ENCODE data around the gene SIX3. TPM values are rescaled to one million over a fixed set of nuclear protein-coding genes. Genes with fewer than 3 reads are reported as not detected.

The SIX3 gene
- total and polyA plus RNA-seq, 7 donors, result not detected

- Histone ChIP-seq H3K36me3 (no peaks in the 10 kb centered on the region), H3K9me3 (no peaks in the 10 kb centered on the region), H3K4me3 (no peak overlapping the region), H3K27ac (no peak overlapping the region), H3K4me1 (no peaks in the 10 kb centered on the region), H3K27me3 (peaks cover 0 to 45% (median 9%) of the 10 kb centered on the region in 3 donors)
- intact Hi-C loops (cut with DNase I), result no loop called here
- no peak for TF ChIP-seq CTCF (IDR thresholded peaks at IDR 0.05)
- no peak for TF ChIP-seq EP300 (IDR thresholded peaks at IDR 0.05)
- no peak for TF ChIP-seq POLR2A (IDR thresholded peaks at IDR 0.05)
- no peak for TF ChIP-seq POLR2AphosphoS5 (IDR thresholded peaks at IDR 0.05)
- DNase-seq, result peak; percentile 8
- WGBS, 2 donors, result 86 to 90% methylated on average over 5 of the region's 5 CpGs
These were observed 26.4 kb downstream of the SIX3 start for GRCh38 chr2:44967727-44968432.

- Histone ChIP-seq H3K4me1 (no peaks in the 10 kb centered on the region), H3K36me3 (no peaks in the 10 kb centered on the region), H3K9me3 (no peaks in the 10 kb centered on the region), H3K27ac (no peak overlapping the region), H3K4me3 (no peak overlapping the region), H3K27me3 (peaks cover 0 to 48% (median 6%) of the 10 kb centered on the region in 3 donors)
- no peak for DNase-seq
- WGBS, 2 donors, result 88 to 92% methylated on average over 4 of the region's 4 CpGs
- TF ChIP-seq POLR2A (IDR thresholded peaks at IDR 0.05) (no peak), CTCF (IDR thresholded peaks at IDR 0.05) (no peak), POLR2AphosphoS5 (IDR thresholded peaks at IDR 0.05) (no peak), EP300 (IDR thresholded peaks at IDR 0.05) (no peak)
- intact Hi-C loops (cut with DNase I), result no loop called here
These were observed 28.4 kb downstream of the SIX3 start for GRCh38 chr2:44969936-44970335.

GRCh38 chr2:44970846-44971450 lies 29.4 kb downstream of the SIX3 start:
- H3K4me1 ChIP-seq, result no peaks in the 10 kb centered on the region
- no peak overlapping the region for H3K4me3 ChIP-seq
- peaks cover 0 to 44% (median 12%) of the 10 kb centered on the region in 3 donors for H3K27me3 ChIP-seq
- WGBS, 2 donors, result 85 to 87% methylated on average over 15 of the region's 15 CpGs
- H3K27ac ChIP-seq, result no peak overlapping the region
- no peaks in the 10 kb centered on the region for H3K9me3 ChIP-seq
- DNase-seq, result no peak
- H3K36me3 ChIP-seq, result no peaks in the 10 kb centered on the region
- TF ChIP-seq EP300 (IDR thresholded peaks at IDR 0.05), result no peak
- TF ChIP-seq POLR2A (IDR thresholded peaks at IDR 0.05), result no peak
- TF ChIP-seq CTCF (IDR thresholded peaks at IDR 0.05), result no peak
- no peak for TF ChIP-seq POLR2AphosphoS5 (IDR thresholded peaks at IDR 0.05)
- intact Hi-C loops (cut with DNase I), result no loop called here

- WGBS, 2 donors, result 31 to 35% methylated on average over 11 of the region's 11 CpGs
- no peak overlapping the region for H3K27ac ChIP-seq
- H3K4me3 ChIP-seq, result no peak overlapping the region
- H3K27me3 ChIP-seq, result peaks cover 0 to 50% (median 18%) of the 10 kb centered on the region in 3 donors
- H3K9me3 ChIP-seq, result no peaks in the 10 kb centered on the region
- no peak for DNase-seq
- no peaks in the 10 kb centered on the region for H3K4me1 ChIP-seq
- TF ChIP-seq POLR2A (IDR thresholded peaks at IDR 0.05) (no peak), CTCF (IDR thresholded peaks at IDR 0.05) (no peak), POLR2AphosphoS5 (IDR thresholded peaks at IDR 0.05) (no peak), EP300 (IDR thresholded peaks at IDR 0.05) (no peak)
- intact Hi-C loops (cut with DNase I), result no loop called here
- H3K36me3 ChIP-seq, result no peaks in the 10 kb centered on the region
These were observed 31.5 kb downstream of the SIX3 start for GRCh38 chr2:44972771-44973535.
